HepG2 (cell line): ENCODE data around the gene SETD3. TPM values are rescaled to one million over a fixed set of nuclear protein-coding genes. Genes with fewer than 3 reads are reported as not detected.

ENCODE experiments used
- FOXA1 ChIP-seq, 2 experiments: fragments of 450-650 bp in 1 of 2; sonication (generic) in 1 of 2; formaldehyde crosslinking in 1 of 2; IDR thresholded peaks; 2 replicates each; pipeline versions ENCODE4 v1.4.0 to v1.6.1; 2016 to 2020; ENCODE audit warnings: missing genetic modification reagents in 1 of 2
- HES4 ChIP-seq: sonication (generic); formaldehyde crosslinking; IDR thresholded peaks from 2 replicates; pipeline ENCODE4 v1.9.0; 2021; ENCODE audit warnings: mild to moderate bottlenecking, missing genetic modification reagents, borderline replicate concordance
- IRF2 ChIP-seq: IDR thresholded peaks from 2 replicates; pipeline ENCODE4 v1.6.1; 2018; ENCODE audit warnings: missing genetic modification reagents, missing compliant biosample characterization
- ISL2 ChIP-seq: sonication (generic); formaldehyde crosslinking; IDR thresholded peaks from 2 replicates; pipeline ENCODE4 v1.5.0; 2020; ENCODE audit warnings: missing genetic modification reagents
- KAT8 ChIP-seq: IDR thresholded peaks from 2 replicates; pipeline ENCODE4 v1.6.1; 2016; ENCODE audit warnings: missing genetic modification reagents, missing compliant biosample characterization
- NCOR1 ChIP-seq: fragments of 200-600 bp; sonication (generic); IDR thresholded peaks from 2 replicates; pipeline ENCODE4 v1.7.0; 2017; ENCODE audit warnings: antibody characterized with exemption, low read length, borderline replicate concordance
- NFYB ChIP-seq: sonication (generic); formaldehyde crosslinking; IDR thresholded peaks from 2 replicates; pipeline ENCODE4 v1.4.0; 2020; ENCODE audit warnings: missing genetic modification reagents
- PHF21A ChIP-seq: sonication (generic); formaldehyde crosslinking; IDR thresholded peaks from 2 replicates; pipeline ENCODE4 v1.5.0; 2020; ENCODE audit warnings: mild to moderate bottlenecking, missing genetic modification reagents
- RFX5 ChIP-seq: IDR thresholded peaks from 2 replicates; pipeline ENCODE4 v1.6.1; 2011; ENCODE audit warnings: low read depth, low read length, improper control_type of control experiment
- RFXAP ChIP-seq: sonication (generic); formaldehyde crosslinking; IDR thresholded peaks from 2 replicates; pipeline ENCODE4 v1.4.0; 2020; ENCODE audit warnings: missing genetic modification reagents, borderline replicate concordance
- TCF7L2 ChIP-seq: IDR thresholded peaks from 2 replicates; pipeline ENCODE4 v1.6.1; 2011; ENCODE audit warnings: mild to moderate bottlenecking, low read depth, low read length, moderate library complexity
- TEAD3 ChIP-seq: optimal IDR thresholded peaks from 2 replicates; pipeline ENCODE3; 2016; ENCODE audit warnings: borderline replicate concordance
- ZFYVE20 ChIP-seq: sonication (generic); formaldehyde crosslinking; IDR thresholded peaks from 2 replicates; pipeline ENCODE4 v1.8.0; 2023; ENCODE audit warnings: low read depth, mild to moderate bottlenecking, moderate library complexity, missing genetic modification reagents, borderline replicate concordance
- ZNF329 ChIP-seq: sonication (generic); formaldehyde crosslinking; IDR thresholded peaks from 2 replicates; pipeline ENCODE4 v1.9.0; 2021; ENCODE audit warnings: low read depth, mild to moderate bottlenecking, missing genetic modification reagents
- ZNF350 ChIP-seq: sonication (generic); formaldehyde crosslinking; IDR thresholded peaks from 2 replicates; pipeline ENCODE4 v1.4.0; 2020; ENCODE audit warnings: mild to moderate bottlenecking, low read depth, missing genetic modification reagents, borderline replicate concordance
- ZNF501 ChIP-seq: sonication (generic); formaldehyde crosslinking; IDR thresholded peaks from 2 replicates; pipeline ENCODE4 v1.5.1; 2020; ENCODE audit warnings: mild to moderate bottlenecking, moderate library complexity, missing genetic modification reagents
- polyA plus RNA-seq, 8 experiments: library from polyadenylated mRNA; depleted of rRNA in 3 of 8; stranded (reverse) in 7 of 8; unstranded in 1 of 8; fragments of >200 nt; fragmentation: Illumina TruSeq in 4 of 8; extraction: Trizol in 4 of 8; gene quantifications; 2 replicates each; pipeline versions ENCODE4 v1.2.1 to v1.2.3, GENCODE V29; 2011 to 2016; ENCODE audit warnings: low read depth in 4 of 8, missing spikeins in 1 of 8, mixed read lengths in 1 of 8; ENCODE audit not compliant: insufficient read depth in 1 of 8
- total RNA-seq, 5 experiments: library from RNA; depleted of rRNA; stranded (reverse); fragments of >200 nt; fragmentation: Illumina TruSeq; extraction: Trizol; gene quantifications; 2 replicates each; pipeline ENCODE4 v1.2.3, GENCODE V29; 2016; ENCODE audit warnings: low read depth in 1 of 5
- TF ChIP-seq, protein P1 (sequence below): sonication (generic); formaldehyde crosslinking; IDR thresholded peaks from 2 replicates; pipeline ENCODE4 v1.4.0; 2020; ENCODE audit warnings: low read depth, missing genetic modification reagents
- TF ChIP-seq, protein P2 (sequence below): sonication (generic); formaldehyde crosslinking; IDR thresholded peaks from 2 replicates; pipeline ENCODE4 v1.4.0; 2020; ENCODE audit warnings: missing genetic modification reagents
- TF ChIP-seq, protein P3 (sequence below): sonication (generic); formaldehyde crosslinking; IDR thresholded peaks from 2 replicates; pipeline ENCODE4 v1.4.0; 2020; ENCODE audit warnings: missing genetic modification reagents, borderline replicate concordance

The SETD3 gene
- total and polyA plus RNA-seq, 2 of the 13 experiments (the other 11 are each of a cell fraction or from before 2014, with no cell fraction given), result 30.3 to 67.1 TPM

DNA sequence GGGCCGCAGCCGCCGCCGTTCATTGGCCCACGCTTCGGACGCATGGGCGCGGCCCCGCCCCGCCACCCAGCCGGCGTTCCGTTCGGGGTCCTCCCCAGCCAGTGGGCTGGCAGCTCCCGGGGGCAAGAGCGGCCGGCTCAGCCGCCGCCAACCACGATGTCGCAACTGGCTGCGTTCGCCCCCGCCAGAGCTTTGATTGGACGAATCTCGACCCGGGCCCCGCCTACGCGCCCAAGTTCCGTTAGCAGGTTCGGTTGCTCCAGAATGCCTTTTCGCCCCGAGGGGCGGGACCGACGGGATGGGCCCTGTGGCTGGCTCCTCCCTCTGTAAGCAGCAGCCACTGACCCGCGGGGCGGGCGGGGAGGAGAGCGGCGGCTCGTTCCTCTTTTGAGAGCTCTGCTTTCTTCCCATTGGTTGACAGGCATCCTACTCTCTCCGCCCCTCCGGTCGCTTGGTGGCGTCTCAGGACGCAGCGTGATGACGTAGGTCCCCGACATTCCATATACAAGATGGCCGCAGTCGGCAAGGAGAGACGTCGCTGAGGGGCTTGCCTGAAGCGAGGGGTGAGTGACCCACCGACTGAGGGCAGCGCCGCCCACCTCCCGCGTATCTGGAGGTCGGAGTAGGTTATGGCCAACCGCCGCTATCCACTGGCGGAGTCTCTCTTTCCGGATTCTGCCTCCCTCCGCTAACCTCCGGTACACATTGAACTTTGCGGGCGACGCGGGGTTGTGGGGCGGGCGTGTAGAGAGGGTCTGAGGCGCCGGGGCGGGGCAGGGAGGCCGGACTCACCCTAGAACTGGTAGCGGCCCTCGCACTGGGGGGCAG, 472 bp upstream of the SETD3 start, which contains the start of gene CCNK (continued):
- TF ChIP-seq RFX5 (peak; percentile 67), NCOR1 (no peak; the same call in 1 of the 2 replicates), KAT8 (CRISPR knock-in tag) (peak; percentile 97), TCF7L2 (no peak), ISL2 (0 out of 2 replicates have a peak, but pooled peaks have one; percentile 15), RFXAP (CRISPR knock-in tag) (peak; percentile 90), TEAD3 (CRISPR knock-in tag) (peak; percentile 87), FOXA1 (IDR thresholded peaks at IDR 0.05) (no peak), FOXA1 (CRISPR knock-in tag; IDR thresholded peaks at IDR 0.05) (peak; percentile 22; the same call in 1 of the 2 replicates), PHF21A (CRISPR knock-in tag) (peak; percentile 85), ZNF501 (CRISPR knock-in tag) (peak; percentile 73), ZFYVE20 (no peak), HES4 (CRISPR knock-in tag) (no peak), IRF2 (CRISPR knock-in tag) (peak; percentile 56; the same call in 1 of the 2 replicates), NFYB (CRISPR knock-in tag) (peak; percentile 95), ZNF329 (CRISPR knock-in tag) (peak; percentile 75; the same call in 1 of the 2 replicates), ZNF350 (peak; percentile 58; the same call in 1 of the 2 replicates)
- TF ChIP-seq, protein P1, sequence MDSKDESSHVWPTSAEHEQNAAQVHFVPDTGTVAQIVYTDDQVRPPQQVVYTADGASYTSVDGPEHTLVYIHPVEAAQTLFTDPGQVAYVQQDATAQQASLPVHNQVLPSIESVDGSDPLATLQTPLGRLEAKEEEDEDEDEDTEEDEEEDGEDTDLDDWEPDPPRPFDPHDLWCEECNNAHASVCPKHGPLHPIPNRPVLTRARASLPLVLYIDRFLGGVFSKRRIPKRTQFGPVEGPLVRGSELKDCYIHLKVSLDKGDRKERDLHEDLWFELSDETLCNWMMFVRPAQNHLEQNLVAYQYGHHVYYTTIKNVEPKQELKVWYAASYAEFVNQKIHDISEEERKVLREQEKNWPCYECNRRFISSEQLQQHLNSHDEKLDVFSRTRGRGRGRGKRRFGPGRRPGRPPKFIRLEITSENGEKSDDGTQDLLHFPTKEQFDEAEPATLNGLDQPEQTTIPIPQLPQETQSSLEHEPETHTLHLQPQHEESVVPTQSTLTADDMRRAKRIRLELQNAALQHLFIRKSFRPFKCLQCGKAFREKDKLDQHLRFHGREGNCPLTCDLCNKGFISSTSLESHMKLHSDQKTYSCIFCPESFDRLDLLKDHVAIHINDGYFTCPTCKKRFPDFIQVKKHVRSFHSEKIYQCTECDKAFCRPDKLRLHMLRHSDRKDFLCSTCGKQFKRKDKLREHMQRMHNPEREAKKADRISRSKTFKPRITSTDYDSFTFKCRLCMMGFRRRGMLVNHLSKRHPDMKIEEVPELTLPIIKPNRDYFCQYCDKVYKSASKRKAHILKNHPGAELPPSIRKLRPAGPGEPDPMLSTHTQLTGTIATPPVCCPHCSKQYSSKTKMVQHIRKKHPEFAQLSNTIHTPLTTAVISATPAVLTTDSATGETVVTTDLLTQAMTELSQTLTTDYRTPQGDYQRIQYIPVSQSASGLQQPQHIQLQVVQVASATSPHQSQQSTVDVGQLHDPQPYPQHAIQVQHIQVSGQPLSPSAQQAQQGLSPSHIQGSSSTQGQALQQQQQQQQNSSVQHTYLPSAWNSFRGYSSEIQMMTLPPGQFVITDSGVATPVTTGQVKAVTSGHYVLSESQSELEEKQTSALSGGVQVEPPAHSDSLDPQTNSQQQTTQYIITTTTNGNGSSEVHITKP, result peak; percentile 76
- TF ChIP-seq, protein P2, sequence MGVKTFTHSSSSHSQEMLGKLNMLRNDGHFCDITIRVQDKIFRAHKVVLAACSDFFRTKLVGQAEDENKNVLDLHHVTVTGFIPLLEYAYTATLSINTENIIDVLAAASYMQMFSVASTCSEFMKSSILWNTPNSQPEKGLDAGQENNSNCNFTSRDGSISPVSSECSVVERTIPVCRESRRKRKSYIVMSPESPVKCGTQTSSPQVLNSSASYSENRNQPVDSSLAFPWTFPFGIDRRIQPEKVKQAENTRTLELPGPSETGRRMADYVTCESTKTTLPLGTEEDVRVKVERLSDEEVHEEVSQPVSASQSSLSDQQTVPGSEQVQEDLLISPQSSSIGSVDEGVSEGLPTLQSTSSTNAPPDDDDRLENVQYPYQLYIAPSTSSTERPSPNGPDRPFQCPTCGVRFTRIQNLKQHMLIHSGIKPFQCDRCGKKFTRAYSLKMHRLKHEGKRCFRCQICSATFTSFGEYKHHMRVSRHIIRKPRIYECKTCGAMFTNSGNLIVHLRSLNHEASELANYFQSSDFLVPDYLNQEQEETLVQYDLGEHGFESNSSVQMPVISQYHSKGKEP, result no peak
- TF ChIP-seq, protein P3, sequence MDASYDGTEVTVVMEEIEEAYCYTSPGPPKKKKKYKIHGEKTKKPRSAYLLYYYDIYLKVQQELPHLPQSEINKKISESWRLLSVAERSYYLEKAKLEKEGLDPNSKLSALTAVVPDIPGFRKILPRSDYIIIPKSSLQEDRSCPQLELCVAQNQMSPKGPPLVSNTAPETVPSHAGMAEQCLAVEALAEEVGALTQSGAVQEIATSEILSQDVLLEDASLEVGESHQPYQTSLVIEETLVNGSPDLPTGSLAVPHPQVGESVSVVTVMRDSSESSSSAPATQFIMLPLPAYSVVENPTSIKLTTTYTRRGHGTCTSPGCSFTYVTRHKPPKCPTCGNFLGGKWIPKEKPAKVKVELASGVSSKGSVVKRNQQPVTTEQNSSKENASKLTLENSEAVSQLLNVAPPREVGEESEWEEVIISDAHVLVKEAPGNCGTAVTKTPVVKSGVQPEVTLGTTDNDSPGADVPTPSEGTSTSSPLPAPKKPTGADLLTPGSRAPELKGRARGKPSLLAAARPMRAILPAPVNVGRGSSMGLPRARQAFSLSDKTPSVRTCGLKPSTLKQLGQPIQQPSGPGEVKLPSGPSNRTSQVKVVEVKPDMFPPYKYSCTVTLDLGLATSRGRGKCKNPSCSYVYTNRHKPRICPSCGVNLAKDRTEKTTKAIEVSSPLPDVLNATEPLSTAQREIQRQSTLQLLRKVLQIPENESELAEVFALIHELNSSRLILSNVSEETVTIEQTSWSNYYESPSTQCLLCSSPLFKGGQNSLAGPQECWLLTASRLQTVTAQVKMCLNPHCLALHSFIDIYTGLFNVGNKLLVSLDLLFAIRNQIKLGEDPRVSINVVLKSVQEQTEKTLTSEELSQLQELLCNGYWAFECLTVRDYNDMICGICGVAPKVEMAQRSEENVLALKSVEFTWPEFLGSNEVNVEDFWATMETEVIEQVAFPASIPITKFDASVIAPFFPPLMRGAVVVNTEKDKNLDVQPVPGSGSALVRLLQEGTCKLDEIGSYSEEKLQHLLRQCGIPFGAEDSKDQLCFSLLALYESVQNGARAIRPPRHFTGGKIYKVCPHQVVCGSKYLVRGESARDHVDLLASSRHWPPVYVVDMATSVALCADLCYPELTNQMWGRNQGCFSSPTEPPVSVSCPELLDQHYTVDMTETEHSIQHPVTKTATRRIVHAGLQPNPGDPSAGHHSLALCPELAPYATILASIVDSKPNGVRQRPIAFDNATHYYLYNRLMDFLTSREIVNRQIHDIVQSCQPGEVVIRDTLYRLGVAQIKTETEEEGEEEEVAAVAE, result no peak
